Measurements from ENCODE around the gene ALDH3B1.

- no peak for TF ChIP-seq CTCF (IDR thresholded peaks at IDR 0.05; ENCODE audit: poor library complexity)
- TF ChIP-seq EZH2 (IDR thresholded peaks at IDR 0.05; ENCODE audit: borderline replicate concordance), result no peak
Measured at GRCh38 chr11:68056317-68057285, 46.5 kb downstream of the ALDH3B1 start.

Measured in hepatocyte (in vitro differentiated cells).